Amygdala (tissue), 56 donors: ENCODE data around the gene ALG9.
"Not testable (repeated sequence)": the region's sequence is repeated elsewhere in the genome, so short reads cannot be mapped to it uniquely, and the experiment has no call there.

Source experiments
- DNase-seq, 56 donors: peaks; one replicate each; lab custom pipeline; 2025; lab: John Stamatoyannopoulos, UW

ALG9 gene

GRCh38 chr11:111774955-111775710 is 96.2 kb downstream of the ALG9 start:
- DNase-seq, result no peak

- no peak for DNase-seq
Measured at GRCh38 chr11:111772535-111772934, 98.8 kb downstream of the ALG9 start.

DNA sequence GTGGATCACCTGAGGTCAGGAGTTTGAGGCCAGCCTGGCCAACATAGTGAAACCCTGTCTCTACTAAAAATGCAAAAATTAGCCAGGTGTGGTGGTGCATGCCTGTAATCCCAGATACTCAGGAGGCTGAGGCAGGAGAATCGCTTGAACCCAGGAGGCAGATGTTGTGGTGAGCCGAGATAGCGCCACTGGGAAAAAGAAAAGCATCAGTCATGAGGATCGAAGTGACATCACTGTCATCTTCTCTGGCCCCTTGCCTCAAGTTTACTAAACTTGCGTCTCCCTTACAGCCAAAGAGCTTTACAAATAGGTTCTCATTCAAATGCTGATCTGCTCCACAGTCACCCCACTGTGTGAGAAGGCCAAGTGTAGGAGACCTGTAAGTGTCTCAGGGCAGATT is 100.2 kb downstream of the ALG9 start:
- not testable (repeated sequence) for DNase-seq

DNA sequence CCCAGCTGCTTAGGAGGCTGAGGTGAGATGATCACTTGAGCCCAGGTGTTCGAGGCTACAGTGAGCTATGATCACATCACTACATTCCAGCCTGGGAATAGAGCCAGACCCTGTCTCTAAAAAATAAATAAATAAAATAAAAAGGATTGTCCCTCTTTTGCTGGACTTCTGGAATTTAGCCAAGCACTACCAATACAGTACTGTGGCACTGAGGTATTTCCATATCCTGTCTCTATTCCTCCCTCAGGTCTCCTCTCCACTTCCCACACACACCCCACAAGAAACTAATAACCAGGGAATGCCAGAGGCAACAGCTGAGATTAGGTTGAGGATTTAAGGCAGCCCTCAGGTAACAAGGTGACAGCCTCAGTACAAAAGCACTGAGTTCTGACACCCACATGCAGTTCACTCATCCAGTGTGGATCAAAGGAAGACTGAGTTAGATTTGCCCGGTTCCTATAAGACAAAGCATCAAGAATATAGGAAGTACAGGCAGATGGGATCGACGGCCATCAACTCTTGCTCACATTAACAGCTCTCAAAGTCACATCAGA is 100.7 kb downstream of the ALG9 start:
- DNase-seq, result no peak

DNA sequence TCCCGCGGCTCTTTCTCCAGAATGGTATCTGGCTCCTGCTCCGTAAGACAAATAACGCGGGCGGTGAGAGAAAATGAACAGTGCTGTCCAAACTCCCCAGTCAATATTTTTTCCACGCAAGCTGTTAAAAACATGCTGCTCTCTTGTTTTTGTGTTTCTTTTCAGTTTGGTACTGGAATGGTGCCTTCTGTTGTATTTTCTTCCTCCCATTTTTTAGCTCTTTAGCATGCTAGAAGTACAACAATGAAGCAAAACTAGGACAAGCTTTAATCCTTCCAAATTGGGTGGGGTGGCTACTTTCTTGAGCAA is 104.6 kb downstream of the ALG9 start:
- peak in 2 of 56 donors; percentile 10 to 62 for DNase-seq

- DNase-seq, result peak; percentile 35 to 91 (median 82)
Measured at GRCh38 chr11:111765984-111766833, 105.2 kb downstream of the ALG9 start, which contains the start of gene PPP2R1B. Gene PPP2R1B, minus strand, starts transcription at chr11:111766389. Its CDS starts 28 bp downstream, at chr11:111766361.

GRCh38 chr11:111765320-111765983 is 105.9 kb downstream of the ALG9 start:
- DNase-seq, result peak in 9 of 56 donors; percentile 33 to 65 (median 37)

GRCh38 chr11:111764621-111765020 is 106.8 kb downstream of the ALG9 start:
- no peak for DNase-seq

- DNase-seq, result peak in 4 of 56 donors; percentile 9 to 34 (median 22)
Measured at GRCh38 chr11:111762981-111763643, 108.3 kb downstream of the ALG9 start.

GRCh38 chr11:111762526-111762925 is 108.9 kb downstream of the ALG9 start:
- no peak for DNase-seq

DNA sequence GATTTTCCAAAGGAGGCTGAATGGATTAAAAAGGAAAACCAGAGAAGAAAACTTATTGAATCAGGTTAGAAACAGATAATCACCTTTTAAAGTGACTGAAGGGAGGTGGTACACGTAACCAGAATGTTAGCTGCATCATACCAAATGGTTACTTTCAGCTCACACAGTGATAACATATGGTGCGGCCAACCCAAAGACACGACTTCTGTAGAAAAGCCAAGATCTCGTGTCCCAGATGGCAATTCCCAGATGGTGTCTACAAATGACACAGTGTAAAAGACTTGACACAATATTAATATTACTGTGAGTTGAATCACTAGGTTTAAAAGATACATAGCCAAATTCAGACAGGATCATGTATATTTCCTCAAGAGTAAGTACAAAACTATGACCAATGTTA is 110.3 kb downstream of the ALG9 start:
- no peak for DNase-seq

DNA sequence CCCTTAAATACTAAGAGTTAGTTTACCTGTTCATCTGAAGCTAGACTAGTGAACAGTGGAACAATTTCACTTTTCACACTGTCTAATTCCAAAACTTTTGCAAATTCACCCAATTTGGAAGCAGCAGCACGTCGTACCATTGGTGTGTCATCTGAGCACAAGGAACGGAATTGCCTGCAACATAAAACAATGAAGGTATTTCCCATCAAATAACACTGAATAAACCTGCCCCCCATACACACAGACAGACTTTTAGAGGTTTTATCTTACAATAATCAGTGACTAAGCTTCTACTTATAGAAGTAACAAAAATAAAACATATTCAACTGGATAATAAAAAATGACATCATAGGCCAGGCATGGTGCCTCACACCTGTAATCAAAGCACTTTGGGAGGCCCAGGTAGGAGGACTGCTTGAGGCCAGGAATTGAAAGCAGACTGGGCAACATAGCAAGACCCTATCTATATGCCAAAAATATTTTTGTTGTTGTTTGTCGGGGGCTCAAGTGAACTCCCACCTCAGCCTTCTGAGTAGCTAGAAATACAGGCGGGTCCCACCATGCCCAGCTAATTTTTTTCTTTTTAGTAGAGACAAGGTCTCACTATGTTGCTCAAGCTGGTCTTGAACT is 111.5 kb downstream of the ALG9 start:
- no peak for DNase-seq

DNA sequence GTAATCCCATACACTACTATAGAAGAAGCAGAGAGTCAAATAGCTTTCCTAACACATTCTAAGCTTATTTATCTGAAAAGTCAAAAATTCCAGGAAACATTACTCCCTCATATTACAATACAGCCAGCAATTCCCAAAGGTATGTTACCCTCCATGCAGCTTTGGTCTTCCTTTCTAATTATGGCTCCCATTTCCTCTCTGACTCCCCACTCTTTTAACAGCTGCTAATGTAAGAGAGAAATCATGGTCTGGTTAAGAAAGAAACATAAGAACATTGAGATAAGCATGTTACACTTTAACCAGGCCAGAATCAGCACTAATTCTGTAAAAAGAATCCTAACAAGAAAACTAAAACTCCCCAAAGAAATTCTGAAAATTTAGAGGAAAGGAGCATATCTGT is 112.0 kb downstream of the ALG9 start:
- no peak for DNase-seq

- DNase-seq, result no peak
Measured at GRCh38 chr11:111756097-111756496, 115.3 kb downstream of the ALG9 start.

GRCh38 chr11:111749646-111750045 is 121.7 kb downstream of the ALG9 start:
- no peak for DNase-seq

GRCh38 chr11:111748035-111748804 is 123.2 kb downstream of the ALG9 start:
- no peak for DNase-seq

GRCh38 chr11:111745719-111746504 is 125.5 kb downstream of the ALG9 start:
- no peak for DNase-seq

DNA sequence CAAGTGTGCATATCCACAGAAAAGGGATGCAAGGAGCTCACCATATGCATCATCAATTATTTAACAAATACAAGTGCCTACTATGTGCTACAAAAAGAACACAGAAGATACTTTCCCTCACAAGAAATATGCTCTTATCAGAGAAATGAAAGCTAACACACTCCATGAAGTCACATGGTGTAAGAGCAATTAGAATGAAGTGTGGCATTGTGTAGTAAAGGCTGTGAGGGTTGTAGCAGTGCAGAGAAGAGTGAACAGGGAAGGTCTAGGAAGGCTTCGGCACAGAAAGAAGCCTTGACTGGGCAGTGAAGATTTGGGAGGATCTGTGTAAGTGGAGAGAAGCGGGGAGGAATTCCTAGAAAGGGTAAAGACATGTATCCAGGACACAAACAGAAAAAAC is 127.7 kb downstream of the ALG9 start:
- DNase-seq, result no peak
